HepG2 (cell line): ENCODE measurements around the gene NCOA6. TPM values are rescaled to one million over a fixed set of nuclear protein-coding genes. Genes with fewer than 3 reads are reported as not detected.

Source experiments
- ATAC-seq: fragments of 200-7000 bp; cut with Tn5 transposase; 3 replicates; pipeline ENCODE4 v1.9.1; 2020; ENCODE audit warnings: mild to moderate bottlenecking, moderate library complexity
- BruUV-seq: library from RNA; stranded (reverse); fragments of 400-500 nt; replicated peaks from 2 replicates; lab custom pipeline; 2021; lab: Mats Ljungman, UMichigan
- CTCF ChIA-PET: fragments of 300-600 bp; formaldehyde crosslinking; extraction: SDS; loops from one replicate; lab custom pipeline; 2021; ENCODE audit warnings: low total read pairs, inconsistent platforms, low intra/inter-chr PET ratio; lab: Yijun Ruan, JAX
- POLR2A ChIA-PET: fragments of 350-600 bp; sonication (Branson Sonifier 250); formaldehyde crosslinking; loops from one replicate; lab custom pipeline; 2020; ENCODE audit warnings: antibody characterized with exemption, inconsistent platforms; lab: Yijun Ruan, JAX
- DNase-seq: peaks from one replicate; pipeline ENCODE4 v3.0.0-alpha.2; 2015; ENCODE audit warnings: low spot score
- FAIRE-seq: peaks from 3 replicates; lab custom pipeline; 2011; peaks lifted over from hg19 to GRCh38; lab: Jason Lieb, UNC
- H2AFZ ChIP-seq: one replicate; pipeline ENCODE4 v1.6.1; 2011; ENCODE audit warnings: low read length, inconsistent platforms
- H3K27ac ChIP-seq: fragments of 300-600 bp; 3 replicates; pipeline ENCODE4 v1.8.0; 2011; ENCODE audit warnings: mixed run types, mild to moderate bottlenecking, mixed read lengths, low read length, inconsistent platforms; ENCODE audit not compliant: insufficient read depth; ENCODE audit errors: extremely low read length
- H3K27me3 ChIP-seq, 2 experiments: fragments of 200-600 bp in 1 of 2; 2 replicates in 1 of 2; 3 replicates in 1 of 2; pipeline versions ENCODE4 v1.6.0 to v1.8.0; 2011; ENCODE audit warnings: low read length in 2 of 2, mild to moderate bottlenecking in 2 of 2, moderate library complexity in 2 of 2, inconsistent platforms in 1 of 2; ENCODE audit not compliant: insufficient read depth in 2 of 2, control insufficient read depth in 1 of 2
- H3K36me3 ChIP-seq, 2 experiments: fragments of 200-600 bp in 1 of 2; replicated peaks in 1 of 2; 2 replicates in 1 of 2; 3 replicates in 1 of 2; pipeline versions ENCODE4 v1.5.1 to v1.8.0; 2011; ENCODE audit warnings: low read length in 2 of 2, inconsistent platforms in 1 of 2; ENCODE audit not compliant: insufficient read depth in 2 of 2, control insufficient read depth in 1 of 2
- H3K4me1 ChIP-seq: 2 replicates; pipeline ENCODE4 v1.5.1; 2012; ENCODE audit warnings: low read length, inconsistent platforms; ENCODE audit not compliant: insufficient read depth
- H3K4me2 ChIP-seq: 2 replicates; pipeline ENCODE4 v1.6.0; 2011; ENCODE audit warnings: low read depth, low read length, inconsistent platforms
- H3K4me3 ChIP-seq, 3 experiments: fragments of 200-600 bp in 1 of 3; sonication (generic), shearing (Covaris generic) in 1 of 3; replicated peaks in 1 of 3; 2 replicates each; pipeline ENCODE4 v1.5.1; 2011 to 2016; ENCODE audit warnings: low read length in 3 of 3, inconsistent platforms in 2 of 3, low read depth in 2 of 3, mild to moderate bottlenecking in 2 of 3, control low read depth in 1 of 3, mixed read lengths in 1 of 3; ENCODE audit not compliant: insufficient read depth in 1 of 3
- H3K79me2 ChIP-seq: one replicate; pipeline ENCODE4 v1.6.1; 2011; ENCODE audit warnings: low read length, inconsistent platforms; ENCODE audit not compliant: insufficient read depth
- H3K9ac ChIP-seq: 2 replicates; pipeline ENCODE4 v1.6.0; 2011; ENCODE audit warnings: mild to moderate bottlenecking, low read depth, low read length, inconsistent platforms; ENCODE audit not compliant: insufficient read depth
- H3K9me3 ChIP-seq: 2 replicates; pipeline ENCODE4 v1.5.1; 2012; ENCODE audit warnings: mild to moderate bottlenecking, low read length
- H4K20me1 ChIP-seq: 2 replicates; pipeline ENCODE4 v1.6.0; 2011; ENCODE audit warnings: inconsistent platforms, mild to moderate bottlenecking, low read length, moderate library complexity; ENCODE audit not compliant: insufficient read depth
- ADNP ChIP-seq: sonication (generic); formaldehyde crosslinking; IDR thresholded peaks from 2 replicates; pipeline ENCODE4 v1.4.0; 2020; ENCODE audit warnings: missing genetic modification reagents
- FOXP1 ChIP-seq, 2 experiments: fragments of 450-650 bp in 1 of 2; IDR thresholded peaks; 2 replicates each; pipeline ENCODE4 v1.6.1; 2017 to 2018; ENCODE audit warnings: antibody characterized with exemption in 1 of 2
- HMGXB4 ChIP-seq, 2 experiments: sonication (generic) in 1 of 2; formaldehyde crosslinking in 1 of 2; IDR thresholded peaks; 2 replicates each; pipeline versions ENCODE4 v1.4.0 to v1.6.1; 2018 to 2020; ENCODE audit warnings: missing genetic modification reagents in 2 of 2, borderline replicate concordance in 1 of 2, low read depth in 1 of 2, mild to moderate bottlenecking in 1 of 2, missing biosample characterization in 1 of 2
- MXD3 ChIP-seq: IDR thresholded peaks from 2 replicates; pipeline ENCODE4 v1.6.1; 2016; ENCODE audit warnings: mild to moderate bottlenecking, missing biosample characterization, missing genetic modification reagents
- NCOA5 ChIP-seq: sonication (generic); formaldehyde crosslinking; IDR thresholded peaks from 2 replicates; pipeline ENCODE4 v1.4.0; 2020; ENCODE audit warnings: missing genetic modification reagents
- NFKB2 ChIP-seq: sonication (generic); formaldehyde crosslinking; IDR thresholded peaks from 2 replicates; pipeline ENCODE4 v1.4.0; 2020; ENCODE audit warnings: missing genetic modification reagents, borderline replicate concordance
- NFRKB ChIP-seq: fragments of 450-650 bp; IDR thresholded peaks from 2 replicates; pipeline ENCODE4 v1.6.1; 2017
- REPIN1 ChIP-seq: sonication (generic); formaldehyde crosslinking; IDR thresholded peaks from 2 replicates; pipeline ENCODE4 v1.8.0; 2022; ENCODE audit warnings: missing genetic modification reagents, low read depth, mild to moderate bottlenecking, borderline replicate concordance
- RNF219 ChIP-seq: sonication (generic); formaldehyde crosslinking; IDR thresholded peaks from 2 replicates; pipeline ENCODE4 v1.5.0; 2020; ENCODE audit warnings: mild to moderate bottlenecking, missing genetic modification reagents
- SMYD3 ChIP-seq: sonication (generic); formaldehyde crosslinking; IDR thresholded peaks from 2 replicates; pipeline ENCODE4 v1.8.1; 2023; ENCODE audit warnings: mild to moderate bottlenecking, missing genetic modification reagents
- TP53 ChIP-seq: sonication (generic); formaldehyde crosslinking; conservative IDR thresholded peaks from 2 replicates; pipeline ENCODE4 v1.4.0; 2020; ENCODE audit warnings: missing genetic modification reagents
- YEATS2 ChIP-seq: sonication (generic); formaldehyde crosslinking; IDR thresholded peaks from 2 replicates; pipeline ENCODE4 v1.4.0; 2020; ENCODE audit warnings: missing genetic modification reagents, borderline replicate concordance
- ZBTB34 ChIP-seq: sonication (generic); formaldehyde crosslinking; IDR thresholded peaks from 2 replicates; pipeline ENCODE4 v1.8.0; 2022; ENCODE audit warnings: mild to moderate bottlenecking, missing genetic modification reagents
- ZNF224 ChIP-seq: sonication (generic); formaldehyde crosslinking; IDR thresholded peaks from 2 replicates; pipeline ENCODE4 v1.5.0; 2020; ENCODE audit warnings: mild to moderate bottlenecking, missing genetic modification reagents
- ZNF605 ChIP-seq: sonication (generic); formaldehyde crosslinking; IDR thresholded peaks from 2 replicates; pipeline ENCODE4 v1.8.0; 2022; ENCODE audit warnings: mild to moderate bottlenecking, missing genetic modification reagents
- ZNF674 ChIP-seq: sonication (generic); formaldehyde crosslinking; IDR thresholded peaks from 2 replicates; pipeline ENCODE4 v1.5.0; 2020; ENCODE audit warnings: low read depth, mild to moderate bottlenecking, missing genetic modification reagents
- ZNF740 ChIP-seq: sonication (generic); formaldehyde crosslinking; IDR thresholded peaks from 2 replicates; pipeline ENCODE4 v1.4.0; 2020; ENCODE audit warnings: missing genetic modification reagents
- ZSCAN9 ChIP-seq: IDR thresholded peaks from 2 replicates; pipeline ENCODE4 v1.6.1; 2016; ENCODE audit warnings: borderline replicate concordance
- WGBS: methylation state at CpG from one replicate; pipeline ENCODE4 v1.1.6; 2017; ENCODE audit warnings: low lambda C conversion rate; 5-methylcytosine and 5-hydroxymethylcytosine counted together
- in situ Hi-C: cut with HindIII; loops from 2 replicates; pipeline ENCODE4 v1.10.0; 2017; ENCODE audit warnings: low pct_unique_long_range_greater_than_20kb; ENCODE audit not compliant: extremely low pct_ligation_motif_present
- intact Hi-C: fragments of 100-400 bp; cut with micrococcal nuclease; formaldehyde crosslinking; loops from one replicate; pipeline ENCODE4 v1.10.0; 2022; ENCODE audit not compliant: unreplicated experiment
- polyA plus RNA-seq, 8 experiments: library from polyadenylated mRNA; depleted of rRNA in 3 of 8; stranded (reverse) in 7 of 8; unstranded in 1 of 8; fragments of >200 nt; fragmentation: Illumina TruSeq in 4 of 8; extraction: Trizol in 4 of 8; gene quantifications; 2 replicates each; pipeline versions ENCODE4 v1.2.1 to v1.2.3, GENCODE V29; 2011 to 2016; ENCODE audit warnings: low read depth in 4 of 8, missing spikeins in 1 of 8, mixed read lengths in 1 of 8; ENCODE audit not compliant: insufficient read depth in 1 of 8
- total RNA-seq, 5 experiments: library from RNA; depleted of rRNA; stranded (reverse); fragments of >200 nt; fragmentation: Illumina TruSeq; extraction: Trizol; gene quantifications; 2 replicates each; pipeline ENCODE4 v1.2.3, GENCODE V29; 2016; ENCODE audit warnings: low read depth in 1 of 5

Gene NCOA6
- total and polyA plus RNA-seq, 2 of the 13 experiments (the other 11 are each of a cell fraction or from before 2014, with no cell fraction given), result 11.2 to 29.3 TPM

GRCh38 chr20:34701405-34702085 is 123.9 kb downstream of the NCOA6 start:
- H3K9ac ChIP-seq, result no peak overlapping the region
- H3K36me3 ChIP-seq, result no peaks in the 10 kb centered on the region
- peaks cover 14% of the 10 kb centered on the region for H3K79me2 ChIP-seq
- FAIRE-seq, result no peak
- H3K27ac ChIP-seq, result no peak overlapping the region
- H3K9me3 ChIP-seq, result no peaks in the 10 kb centered on the region
- no peaks in the 10 kb centered on the region for H4K20me1 ChIP-seq
- no TSS peak for BruUV-seq
- 48% methylated on average over 6 of the region's 6 CpGs for whole genome bisulfite sequencing
- intact Hi-C loops (loop anchor here (5.0 to 10.0 kb wide), 2 partner anchors 63 to 79 kb away; no protein-coding TSS in a partner anchor), in situ Hi-C loops (loop anchor here (10.0 kb wide), 1 partner anchor 397 kb away; the partner anchor contains the start of gene AHCY)
- DNase-seq, result peak; percentile 52
- peak overlapping the region; percentile 97 for H3K4me2 ChIP-seq
- ATAC-seq, result no peak
- ChIA-PET POLR2A (interaction anchor here (1.7 to 7.9 kb wide), 5 partner anchors 9 to 80 kb away, joined by 6 to 168 read pairs (median 17); partner anchors contain the start of gene PIGU), CTCF (no interaction called here)
- peaks cover 1 to 7% of the 10 kb centered on the region in 2 experiments; a peak in 1 of 5 replicates for H3K27me3 ChIP-seq
- H3K4me3 ChIP-seq, result peak overlapping the region in 1 of 3 experiments; percentile 98; a peak in 1 of 6 replicates
- H2AFZ ChIP-seq, result peak overlapping the region; percentile 18
- H3K4me1 ChIP-seq, result peaks cover 44% of the 10 kb centered on the region
- no peak; the same call in 1 of the 2 replicates for TF ChIP-seq ADNP (CRISPR knock-in tag)
- TF ChIP-seq TP53 (CRISPR knock-in tag), result no peak
- TF ChIP-seq RNF219, result no peak
- no peak for TF ChIP-seq HMGXB4 (CRISPR knock-in tag; IDR thresholded peaks at IDR 0.05; ENCODE audit: borderline replicate concordance in 1 of 2, low read depth in 1 of 2)
- TF ChIP-seq ZBTB34, result 0 out of 2 replicates have a peak, but pooled peaks have one; percentile 10
- no peak for TF ChIP-seq ZNF740 (CRISPR knock-in tag)
- TF ChIP-seq ZSCAN9, result peak; percentile 4; the same call in 1 of the 2 replicates
- TF ChIP-seq ZNF605, result peak; percentile 7; the same call in 1 of the 2 replicates
- TF ChIP-seq NFKB2, result no peak
- TF ChIP-seq SMYD3 (CRISPR knock-in tag), result no peak
- no peak for TF ChIP-seq NFRKB
- no peak for TF ChIP-seq ZNF224
- TF ChIP-seq MXD3, result no peak
- no peak for TF ChIP-seq NCOA5 (CRISPR knock-in tag)
- no peak for TF ChIP-seq YEATS2
- TF ChIP-seq FOXP1 (IDR thresholded peaks at IDR 0.05), result no peak
- no peak for TF ChIP-seq FOXP1 (CRISPR knock-in tag; IDR thresholded peaks at IDR 0.05)
- no peak for TF ChIP-seq ZNF674
- peak; percentile 38; the same call in 1 of the 2 replicates for TF ChIP-seq REPIN1
